ENCODE results near the gene CWF19L1. TPM values are rescaled to one million over a fixed set of nuclear protein-coding genes. Genes with fewer than 3 reads are reported as not detected.

Gene CWF19L1
- polyA plus RNA-seq, 5 donors: 28.3 to 35.7 (median 33.8) TPM

- no peak for DNase-seq
These were observed 84.0 kb downstream of the CWF19L1 start for GRCh38 chr10:100183481-100183880.

- no peak for DNase-seq
These were observed 84.5 kb downstream of the CWF19L1 start for GRCh38 chr10:100182908-100183307.

Other genes starting within 250 kb of the CWF19L1 start
- under 1 TPM in 1 of 5 donors, not detected in 4; 0.16 TPM for gene CPN1, start 185.8 kb downstream of the CWF19L1 start, polyA plus RNA-seq (ENCODE audit: insufficient read depth in 1 of 5, insufficient read length in 5 of 5, low replicate concordance in 1 of 5)
- 10 to 100 TPM; 37.3 to 55.6 (median 49.5) TPM for gene ERLIN1, start 81.6 kb downstream of the CWF19L1 start, polyA plus RNA-seq (ENCODE audit: insufficient read depth in 1 of 5, insufficient read length in 5 of 5, low replicate concordance in 1 of 5)
- gene CHUK, start 38.0 kb downstream of the CWF19L1 start, polyA plus RNA-seq (ENCODE audit: insufficient read depth in 1 of 5, insufficient read length in 5 of 5, low replicate concordance in 1 of 5): 10 to 100 TPM; 19.2 to 28.6 (median 24.7) TPM
- gene BLOC1S2, start 19.0 kb upstream of the CWF19L1 start, polyA plus RNA-seq (ENCODE audit: insufficient read depth in 1 of 5, insufficient read length in 5 of 5, low replicate concordance in 1 of 5): 10 to 100 TPM; 26.8 to 39.1 (median 32.9) TPM
- under 1 TPM; 0.13 to 0.28 (median 0.23) TPM for gene PKD2L1, start 62.6 kb upstream of the CWF19L1 start, polyA plus RNA-seq (ENCODE audit: insufficient read depth in 1 of 5, insufficient read length in 5 of 5, low replicate concordance in 1 of 5)
- 10 to 100 TPM; 16.3 to 45.3 (median 25.4) TPM for gene SCD, start 79.6 kb upstream of the CWF19L1 start, polyA plus RNA-seq (ENCODE audit: insufficient read depth in 1 of 5, insufficient read length in 5 of 5, low replicate concordance in 1 of 5)
- under 1 TPM in 4 of 5 donors, not detected in 1; 0.05 to 0.12 (median 0.08) TPM for gene WNT8B, start 195.4 kb upstream of the CWF19L1 start, polyA plus RNA-seq (ENCODE audit: insufficient read depth in 1 of 5, insufficient read length in 5 of 5, low replicate concordance in 1 of 5)

Measured in right lung (tissue), 5 donors.